ENCODE measurements around the gene PPP1R11.

Gene PPP1R11

DNA sequence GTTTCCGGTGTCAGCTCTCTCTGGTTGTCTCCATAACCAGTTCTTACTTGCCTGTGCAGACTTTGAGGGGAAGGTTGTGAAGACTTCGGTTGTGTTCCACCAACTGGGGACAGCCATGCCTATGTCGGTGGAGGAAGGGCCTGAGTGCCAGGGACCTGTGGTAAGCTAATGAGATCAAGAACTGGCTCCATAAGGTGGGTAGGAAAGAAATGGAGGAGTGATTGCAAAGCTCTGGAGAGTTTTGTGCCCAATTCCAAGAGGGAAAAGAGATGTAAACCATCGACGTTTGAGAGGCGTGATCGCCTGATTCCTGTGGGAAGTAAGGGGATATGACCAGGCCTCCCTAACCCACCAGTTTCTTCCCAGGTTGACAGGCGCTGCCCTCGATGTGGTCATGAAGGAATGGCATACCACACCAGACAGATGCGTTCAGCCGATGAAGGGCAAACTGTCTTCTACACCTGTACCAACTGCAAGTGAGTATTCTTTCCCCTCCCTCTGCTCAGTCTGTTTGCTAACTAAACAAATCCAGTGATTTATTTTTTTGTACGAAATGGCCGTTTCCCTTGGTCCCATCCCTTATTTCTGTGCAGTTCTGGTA is 5.0 kb upstream of the PPP1R11 start:
- no peak for DNase-seq (ENCODE audit: low read depth)

- DNase-seq (ENCODE audit: low read depth) = no peak
Measured at GRCh38 chr6:30062471-30063178, 4.4 kb upstream of the PPP1R11 start.

DNA sequence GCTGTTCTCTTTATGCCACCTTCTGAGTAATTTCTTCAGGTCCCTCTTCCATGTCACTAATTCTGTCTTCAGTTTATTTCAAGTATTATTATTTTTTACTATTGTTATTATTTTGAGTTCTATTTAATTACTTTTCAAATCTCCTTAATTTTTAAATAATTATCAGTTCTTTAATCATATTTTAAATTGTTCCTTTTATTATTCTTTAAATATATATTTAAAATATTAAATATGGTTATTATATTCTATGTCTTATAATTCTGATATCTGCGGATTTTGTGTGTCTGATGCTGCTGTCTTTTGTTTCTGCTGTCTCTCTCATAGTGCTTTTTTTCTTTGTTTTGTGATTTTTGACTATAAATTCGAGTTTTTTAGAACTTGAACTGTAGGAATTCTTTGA is 3.7 kb upstream of the PPP1R11 start:
- DNase-seq (ENCODE audit: low read depth) = no peak

DNA sequence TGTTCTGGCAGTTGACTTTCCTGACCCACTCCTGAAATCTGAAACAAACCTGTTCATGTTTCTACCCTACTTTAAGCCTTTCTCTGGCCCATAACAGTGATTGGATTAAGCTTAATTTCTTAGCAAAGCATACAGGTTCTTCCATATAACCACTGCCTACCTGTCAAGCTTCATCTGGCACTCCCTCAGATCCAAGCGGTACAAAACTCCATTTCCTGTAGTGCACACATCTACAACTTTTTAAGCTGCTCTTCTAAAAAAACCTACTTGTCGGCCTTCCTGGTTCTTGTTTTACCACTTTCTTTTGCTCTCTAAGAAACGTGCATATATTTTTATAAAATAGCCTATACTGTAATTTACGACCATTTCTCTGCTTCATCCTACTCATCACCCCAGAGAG is 916 bp upstream of the PPP1R11 start:
- no peak for DNase-seq (ENCODE audit: low read depth)

DNA sequence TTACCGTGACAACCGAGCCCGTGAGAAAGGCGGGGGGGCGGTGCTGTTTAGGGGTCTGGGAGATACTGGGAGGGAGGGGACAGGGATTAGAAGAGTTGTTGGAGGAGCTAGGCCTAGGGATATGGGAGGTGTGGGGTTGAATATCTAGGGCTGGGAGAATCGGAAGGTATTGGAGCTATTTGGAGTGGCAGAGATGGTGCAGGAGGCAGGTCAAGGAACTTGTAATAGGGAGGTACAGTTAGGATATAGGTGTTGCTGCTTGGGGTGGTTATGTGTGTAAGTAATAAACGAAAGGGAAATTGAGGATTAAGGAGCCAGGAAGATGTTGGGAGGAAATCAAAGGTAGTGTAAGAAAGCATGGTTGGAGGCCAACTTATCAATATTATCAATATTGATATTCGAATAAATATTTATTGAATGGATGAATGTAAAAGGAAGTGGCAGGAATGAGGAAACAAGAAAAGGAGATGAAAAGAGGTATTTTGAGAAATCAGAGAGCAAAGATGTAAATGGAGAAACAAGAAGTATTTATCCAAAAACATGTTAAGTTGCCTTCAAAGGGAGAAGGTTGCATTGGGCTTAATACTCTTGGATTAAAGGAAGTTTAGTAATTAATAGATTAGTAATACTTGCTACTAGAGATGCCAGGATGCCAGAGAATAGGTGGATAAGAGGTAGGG is 602 bp downstream of the PPP1R11 start:
- no peak for DNase-seq (ENCODE audit: low read depth)

- DNase-seq (ENCODE audit: low read depth) = no peak
Measured at GRCh38 chr6:30071081-30071818, 4.3 kb downstream of the PPP1R11 start.

DNA sequence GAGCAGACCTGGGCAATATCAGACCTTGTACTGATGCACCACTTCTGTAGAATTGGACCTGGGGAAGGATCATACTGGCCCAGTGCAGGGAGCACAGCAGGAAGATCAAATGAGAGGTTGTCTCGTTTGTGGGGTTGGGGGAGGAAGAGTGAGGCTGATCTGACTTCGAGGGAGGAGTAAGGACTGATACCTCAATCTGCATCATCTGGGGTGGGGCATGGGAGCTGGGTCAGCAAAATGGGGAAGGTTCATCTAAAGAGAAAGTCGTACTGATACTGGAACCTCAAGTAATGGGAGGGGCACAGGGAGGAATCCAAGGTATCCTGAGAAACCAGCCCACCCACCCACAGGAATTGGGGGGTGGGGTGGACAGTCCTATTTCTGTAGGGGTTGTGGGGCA is 4.9 kb downstream of the PPP1R11 start:
- no peak for DNase-seq (ENCODE audit: low read depth)

GRCh38 chr6:30073489-30074235 is 6.7 kb downstream of the PPP1R11 start:
- DNase-seq (ENCODE audit: low read depth) = no peak

- no peak for DNase-seq (ENCODE audit: low read depth)
Measured at GRCh38 chr6:30074331-30075093, 7.5 kb downstream of the PPP1R11 start.

DNA sequence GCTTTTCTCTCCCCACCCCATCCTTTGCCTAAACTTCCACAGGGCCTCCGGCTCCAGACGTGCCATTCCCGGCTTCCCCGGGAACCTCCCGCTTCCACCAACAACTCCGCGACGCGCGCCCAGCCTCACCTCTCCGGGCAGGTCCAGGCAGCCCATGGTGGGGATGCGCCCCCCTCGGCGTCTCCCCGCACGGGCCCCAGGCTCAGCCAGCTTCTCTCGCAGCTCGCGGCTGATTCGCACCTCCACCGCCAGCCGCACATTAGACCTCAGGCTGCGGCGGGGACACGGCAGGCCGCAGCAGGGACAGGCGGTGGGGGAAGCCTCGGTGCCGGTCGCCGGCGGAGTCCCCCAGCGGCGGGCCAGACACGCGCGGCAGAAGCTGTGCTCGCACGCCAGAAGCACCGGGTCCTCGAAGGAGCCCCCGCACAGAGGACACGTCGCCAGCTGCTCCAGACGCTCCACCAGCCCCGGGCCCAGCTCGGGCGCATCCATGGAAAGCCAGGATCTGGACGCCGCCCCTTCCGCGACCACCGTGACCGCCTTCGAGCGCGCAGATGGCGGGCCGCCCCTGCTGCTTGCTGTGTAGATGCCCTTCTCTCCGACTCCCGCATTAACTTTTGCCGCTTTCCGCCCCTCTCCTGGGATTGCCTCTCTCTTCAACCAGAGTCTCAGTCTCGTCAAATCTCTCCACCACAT is 8.2 kb downstream of the PPP1R11 start, which contains the start of gene RNF39:
TSS of gene RNF39 (minus strand) at position 676 of the 696 bp plus-strand sequence. CDS start at position 492, 184 bp downstream.
- DNase-seq (ENCODE audit: low read depth) = no peak

DNA sequence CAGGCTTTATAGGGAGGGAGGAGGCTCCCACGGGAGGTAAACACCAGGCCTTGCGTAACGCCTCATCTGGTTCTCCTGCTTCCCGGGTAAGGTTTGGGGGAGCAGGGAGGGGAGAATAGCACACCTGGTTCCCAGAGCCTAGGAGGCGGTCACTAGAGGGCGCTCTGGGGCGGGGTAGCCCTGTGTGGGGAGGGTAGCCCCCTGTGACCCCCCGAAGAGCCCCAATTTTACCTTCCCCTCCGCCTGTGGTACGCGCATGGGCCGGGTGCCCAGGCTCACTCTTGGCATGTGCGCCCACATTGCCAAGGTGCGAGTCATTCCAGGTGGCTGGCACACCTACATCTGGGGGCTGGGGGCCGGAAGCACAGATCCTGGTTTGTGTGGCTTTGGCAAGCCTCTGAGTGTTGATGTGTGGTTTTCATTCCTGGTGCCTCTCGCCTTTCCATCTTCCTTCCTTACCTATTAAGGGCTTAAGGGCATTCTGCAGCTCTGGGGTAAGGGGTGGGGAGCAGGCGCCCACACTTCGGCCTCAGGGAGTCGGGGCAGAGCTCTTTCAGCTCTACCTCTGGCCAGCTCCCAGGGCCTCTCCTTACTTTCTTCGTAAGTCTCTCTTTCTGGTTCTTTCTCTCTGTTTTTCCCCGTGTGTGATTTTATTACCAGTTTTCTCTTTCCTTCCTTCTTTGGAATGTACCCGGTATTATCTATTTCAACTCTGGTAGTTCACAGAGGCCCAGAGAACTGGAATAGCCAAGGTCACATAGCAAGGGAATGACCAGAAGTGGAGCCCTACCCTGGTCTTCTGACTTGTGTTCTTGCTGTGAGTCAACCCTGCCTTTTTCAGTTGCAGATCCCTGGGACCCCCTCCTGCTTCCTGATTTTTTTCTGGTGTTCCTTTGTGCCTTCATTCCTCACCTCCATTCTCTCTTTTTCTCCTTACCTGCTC is 9.1 kb downstream of the PPP1R11 start:
- no peak for DNase-seq (ENCODE audit: low read depth)

GRCh38 chr6:30077218-30077617 is 10.2 kb downstream of the PPP1R11 start:
- no peak for DNase-seq (ENCODE audit: low read depth)

GRCh38 chr6:30087876-30088275 is 20.9 kb downstream of the PPP1R11 start:
- DNase-seq (ENCODE audit: low read depth) = no peak

- DNase-seq (ENCODE audit: low read depth) = no peak
Measured at GRCh38 chr6:30091577-30092381, 24.8 kb downstream of the PPP1R11 start.

- no peak for DNase-seq (ENCODE audit: low read depth)
Measured at GRCh38 chr6:30092852-30093543, 26.0 kb downstream of the PPP1R11 start.

- DNase-seq (ENCODE audit: low read depth) = no peak
Measured at GRCh38 chr6:30093951-30094661, 27.1 kb downstream of the PPP1R11 start.

GRCh38 chr6:30096829-30097228 is 29.8 kb downstream of the PPP1R11 start:
- DNase-seq (ENCODE audit: low read depth) = no peak
